H9 (cell line): ENCODE measurements around the gene ALB. TPM values are rescaled to one million over a fixed set of nuclear protein-coding genes. Genes with fewer than 3 reads are reported as not detected.

Source experiments
- DNase-seq: peaks from one replicate; pipeline ENCODE4 v3.0.0-alpha.2; 2017
- H2AFZ ChIP-seq: one replicate; pipeline ENCODE4 v1.6.1; 2013; ENCODE audit warnings: mild to moderate bottlenecking, low read length, control low read depth, moderate library complexity
- H2AK5ac ChIP-seq: 2 replicates; pipeline ENCODE4 v1.6.1; 2013; ENCODE audit warnings: low read length, control low read depth, mixed read lengths; ENCODE audit not compliant: insufficient read length
- H2BK120ac ChIP-seq: one replicate; pipeline ENCODE4 v1.6.1; 2013; ENCODE audit warnings: low read depth, mild to moderate bottlenecking, low read length, control low read depth, inconsistent platforms; ENCODE audit not compliant: poor library complexity, severe bottlenecking
- H2BK12ac ChIP-seq: 2 replicates; pipeline ENCODE4 v1.6.1; 2013; ENCODE audit warnings: low read length, control low read depth, mixed read lengths, low read depth; ENCODE audit not compliant: insufficient read length
- H2BK15ac ChIP-seq: 2 replicates; pipeline ENCODE4 v1.6.1; 2013; ENCODE audit warnings: low read depth, low read length, control low read depth
- H2BK20ac ChIP-seq: one replicate; pipeline ENCODE4 v1.6.1; 2013; ENCODE audit warnings: low read depth, mild to moderate bottlenecking, low read length, control low read depth, inconsistent platforms; ENCODE audit not compliant: poor library complexity, severe bottlenecking
- H2BK5ac ChIP-seq: 2 replicates; pipeline ENCODE4 v1.6.1; 2013; ENCODE audit warnings: low read length, control low read depth, mixed read lengths; ENCODE audit not compliant: insufficient read length
- H3K14ac ChIP-seq: 2 replicates; pipeline ENCODE4 v1.6.1; 2013; ENCODE audit warnings: low read length, control low read depth; ENCODE audit not compliant: insufficient read depth
- H3K18ac ChIP-seq: 2 replicates; pipeline ENCODE4 v1.6.1; 2013; ENCODE audit warnings: low read depth, mild to moderate bottlenecking, mixed read lengths, low read length, control low read depth; ENCODE audit not compliant: insufficient read length
- H3K23ac ChIP-seq: 2 replicates; pipeline ENCODE4 v1.6.1; 2013; ENCODE audit warnings: low read length, control low read depth, mixed read lengths, low read depth; ENCODE audit not compliant: insufficient read length
- H3K23me2 ChIP-seq: 2 replicates; pipeline ENCODE4 v1.6.1; 2013; ENCODE audit warnings: low read depth, mild to moderate bottlenecking, mixed read lengths, low read length, control low read depth; ENCODE audit not compliant: insufficient read length, poor library complexity, severe bottlenecking
- H3K27ac ChIP-seq: 2 replicates; pipeline ENCODE4 v1.5.1; 2013; ENCODE audit warnings: low read length, control low read depth, mixed read lengths, low read depth; ENCODE audit not compliant: insufficient read length
- H3K27me3 ChIP-seq: 2 replicates; pipeline ENCODE4 v1.6.1; 2013; ENCODE audit warnings: low read length, control low read depth, inconsistent platforms; ENCODE audit not compliant: insufficient read depth
- H3K4ac ChIP-seq: 2 replicates; pipeline ENCODE4 v1.6.1; 2013; ENCODE audit warnings: low read depth, mild to moderate bottlenecking, control low read depth, inconsistent platforms, low read length, moderate library complexity
- H3K4me1 ChIP-seq: 2 replicates; pipeline ENCODE4 v1.6.1; 2013; ENCODE audit warnings: low read length, control low read depth, inconsistent platforms; ENCODE audit not compliant: insufficient read depth
- H3K4me2 ChIP-seq: 2 replicates; pipeline ENCODE4 v1.6.1; 2013; ENCODE audit warnings: low read length, control low read depth, mixed read lengths; ENCODE audit not compliant: insufficient read length, insufficient read depth
- H3K56ac ChIP-seq: 2 replicates; pipeline ENCODE4 v1.6.1; 2013; ENCODE audit warnings: low read depth, mild to moderate bottlenecking, mixed read lengths, low read length, control low read depth; ENCODE audit not compliant: insufficient read length
- H3K79me1 ChIP-seq: 2 replicates; pipeline ENCODE4 v1.6.1; 2013; ENCODE audit warnings: low read depth, mild to moderate bottlenecking, moderate library complexity, low read length, control low read depth, inconsistent platforms; ENCODE audit not compliant: insufficient read depth, poor library complexity, severe bottlenecking
- H3K79me2 ChIP-seq: 2 replicates; pipeline ENCODE4 v1.6.1; 2013; ENCODE audit warnings: low read length, control low read depth, inconsistent platforms; ENCODE audit not compliant: insufficient read depth
- H3K9ac ChIP-seq: 2 replicates; pipeline ENCODE4 v1.6.1; 2013; ENCODE audit warnings: low read length, control low read depth, mixed read lengths; ENCODE audit not compliant: insufficient read length; ENCODE audit errors: extremely low read depth
- H3K9me3 ChIP-seq: one replicate; pipeline ENCODE4 v1.6.1; 2013; ENCODE audit warnings: low read depth, low read length, inconsistent platforms; ENCODE audit not compliant: control insufficient read depth
- H3T11ph ChIP-seq: one replicate; pipeline ENCODE4 v1.6.1; 2013; ENCODE audit warnings: mild to moderate bottlenecking, low read length, control low read depth, inconsistent platforms
- H4K20me1 ChIP-seq: one replicate; pipeline ENCODE4 v1.6.1; 2013; ENCODE audit not compliant: control insufficient read depth, insufficient read length, insufficient read depth
- H4K5ac ChIP-seq: 2 replicates; pipeline ENCODE4 v1.6.1; 2013; ENCODE audit warnings: low read depth, mild to moderate bottlenecking, mixed read lengths, low read length, control low read depth; ENCODE audit not compliant: insufficient read length
- H4K8ac ChIP-seq: replicated peaks from 2 replicates; pipeline ENCODE4 v1.6.1; 2013; ENCODE audit warnings: low read length, control low read depth, mixed read lengths, low read depth; ENCODE audit not compliant: insufficient read length
- H4K91ac ChIP-seq: 2 replicates; pipeline ENCODE4 v1.6.1; 2013; ENCODE audit warnings: low read depth, mild to moderate bottlenecking, moderate library complexity, mixed read lengths, low read length, control low read depth; ENCODE audit not compliant: insufficient read length
- H3K27ac Mint-ChIP-seq, 3 experiments: 2 replicates in 2 of 3; 3 replicates in 1 of 3; pipeline ENCODE4 v1.8.0; 2020 to 2021; ENCODE audit warnings: mixed read lengths in 3 of 3, mild to moderate bottlenecking in 1 of 3, moderate library complexity in 1 of 3
- H3K27me3 Mint-ChIP-seq: 2 replicates; pipeline ENCODE4 v1.8.0; 2021; ENCODE audit warnings: low read depth, mild to moderate bottlenecking, moderate library complexity, mixed read lengths
- H3K36me3 Mint-ChIP-seq, 3 experiments: 2 replicates in 2 of 3; 3 replicates in 1 of 3; pipeline ENCODE4 v1.8.0; 2020 to 2021; ENCODE audit warnings: low read depth in 3 of 3, mixed read lengths in 3 of 3; ENCODE audit not compliant: insufficient read depth in 1 of 3
- H3K4me1 Mint-ChIP-seq, 2 experiments: 2 replicates each; pipeline ENCODE4 v1.8.0; 2020; ENCODE audit warnings: mixed read lengths in 2 of 2
- H3K4me3 Mint-ChIP-seq, 2 experiments: 2 replicates in 1 of 2; 3 replicates in 1 of 2; pipeline ENCODE4 v1.8.0; 2020 to 2021; ENCODE audit warnings: mild to moderate bottlenecking in 2 of 2, mixed read lengths in 2 of 2, moderate library complexity in 1 of 2
- H3K9me3 Mint-ChIP-seq, 2 experiments: 2 replicates in 1 of 2; 3 replicates in 1 of 2; pipeline ENCODE4 v1.8.0; 2020; ENCODE audit warnings: mild to moderate bottlenecking in 2 of 2, mixed read lengths in 2 of 2, moderate library complexity in 1 of 2
- WGBS: extraction: QIAGEN DNeasy Blood & Tissue Kit; methylation state at CpG from one replicate; pipeline ENCODE4 v1.1.7; 2013; ENCODE audit warnings: missing lambda C conversion rate, low lambda C conversion rate, mixed read lengths; ENCODE audit not compliant: insufficient read length; ENCODE audit errors: extremely low coverage; 5-methylcytosine and 5-hydroxymethylcytosine counted together
- total RNA-seq: library from RNA; stranded (reverse); gene quantifications from 2 replicates; pipeline ENCODE4 v1.2.1, GENCODE V29; 2021
- TF ChIP-seq, protein P1 (sequence below): fragments of 200-600 bp; sonication (generic); conservative IDR thresholded peaks from 3 replicates; pipeline ENCODE4 v1.8.0; 2021; ENCODE audit warnings: antibody characterized with exemption, mild to moderate bottlenecking

Gene ALB
- total RNA-seq, 1 experiment from 2014 or later: not detected

DNA sequence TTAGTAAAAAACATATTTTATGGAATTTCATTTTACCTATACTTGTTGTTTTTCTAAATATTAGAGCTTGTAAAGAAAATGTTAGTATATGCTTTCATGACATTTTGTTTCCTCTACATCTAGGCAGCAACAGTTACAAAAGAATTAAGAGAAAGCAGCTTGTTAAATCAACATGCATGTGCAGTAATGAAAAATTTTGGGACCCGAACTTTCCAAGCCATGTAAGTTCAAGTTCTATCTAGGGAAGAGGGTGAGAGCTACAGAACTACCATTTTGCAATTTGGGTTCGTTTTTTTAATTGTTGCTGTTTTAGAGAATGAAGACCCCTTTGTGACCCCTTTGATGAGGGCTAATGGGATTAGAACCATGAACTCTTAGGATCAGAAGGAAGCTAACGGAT lies 39.1 kb downstream of the ALB start:
- Histone ChIP-seq H2BK12ac (no peak overlapping the region), H3K27me3 (no peaks in the 10 kb centered on the region), H3K79me2 (no peaks in the 10 kb centered on the region), H2BK20ac (no peak overlapping the region), H2BK120ac (no peak overlapping the region), H3K9me3 (no peaks in the 10 kb centered on the region), H3T11ph (no peak overlapping the region), H3K9ac (no peak overlapping the region), H4K8ac (no peak overlapping the region), H3K4me2 (no peak overlapping the region), H3K4ac (no peak overlapping the region), H3K56ac (no peak overlapping the region), H3K23ac (no peak overlapping the region), H3K14ac (no peak overlapping the region), H2AK5ac (no peak overlapping the region), H3K18ac (no peak overlapping the region), H3K79me1 (no peaks in the 10 kb centered on the region), H2BK15ac (no peak overlapping the region), H4K5ac (no peak overlapping the region), H4K20me1 (no peaks in the 10 kb centered on the region), H3K23me2 (no peaks in the 10 kb centered on the region), H2BK5ac (no peak overlapping the region), H3K4me1 (no peaks in the 10 kb centered on the region), H4K91ac (no peak overlapping the region), H3K27ac (no peak overlapping the region), H2AFZ (no peak overlapping the region)
- no peaks in the 10 kb centered on the region for H3K36me3 Mint-ChIP-seq
- H3K4me3 Mint-ChIP-seq: no peak overlapping the region
- no peaks in the 10 kb centered on the region for H3K9me3 Mint-ChIP-seq
- H3K4me1 Mint-ChIP-seq: peaks cover 6 to 9% of the 10 kb centered on the region in 2 experiments; a peak in 2 of 4 replicates
- TF ChIP-seq, protein P1, sequence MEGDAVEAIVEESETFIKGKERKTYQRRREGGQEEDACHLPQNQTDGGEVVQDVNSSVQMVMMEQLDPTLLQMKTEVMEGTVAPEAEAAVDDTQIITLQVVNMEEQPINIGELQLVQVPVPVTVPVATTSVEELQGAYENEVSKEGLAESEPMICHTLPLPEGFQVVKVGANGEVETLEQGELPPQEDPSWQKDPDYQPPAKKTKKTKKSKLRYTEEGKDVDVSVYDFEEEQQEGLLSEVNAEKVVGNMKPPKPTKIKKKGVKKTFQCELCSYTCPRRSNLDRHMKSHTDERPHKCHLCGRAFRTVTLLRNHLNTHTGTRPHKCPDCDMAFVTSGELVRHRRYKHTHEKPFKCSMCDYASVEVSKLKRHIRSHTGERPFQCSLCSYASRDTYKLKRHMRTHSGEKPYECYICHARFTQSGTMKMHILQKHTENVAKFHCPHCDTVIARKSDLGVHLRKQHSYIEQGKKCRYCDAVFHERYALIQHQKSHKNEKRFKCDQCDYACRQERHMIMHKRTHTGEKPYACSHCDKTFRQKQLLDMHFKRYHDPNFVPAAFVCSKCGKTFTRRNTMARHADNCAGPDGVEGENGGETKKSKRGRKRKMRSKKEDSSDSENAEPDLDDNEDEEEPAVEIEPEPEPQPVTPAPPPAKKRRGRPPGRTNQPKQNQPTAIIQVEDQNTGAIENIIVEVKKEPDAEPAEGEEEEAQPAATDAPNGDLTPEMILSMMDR: no peak
- no peak for DNase-seq
- no peak overlapping the region for H3K27ac Mint-ChIP-seq
- no peaks in the 10 kb centered on the region for H3K27me3 Mint-ChIP-seq
- no CpG with 5 or more reads among the region's 3 CpGs for WGBS
